ENCODE measurements around the gene LGMN. TPM values are rescaled to one million over a fixed set of nuclear protein-coding genes. Genes with fewer than 3 reads are reported as not detected.
"Not testable (repeated sequence)": the region's sequence is repeated elsewhere in the genome, so short reads cannot be mapped to it uniquely, and the experiment has no call there.

LGMN gene
- total and polyA plus RNA-seq, 9 donors, result 27.3 to 231 (median 49.1) TPM

GRCh38 chr14:92774572-92774971 is 26.1 kb upstream of the LGMN start:
- H3K27me3 ChIP-seq, result no peaks in the 10 kb centered on the region
- no peak overlapping the region for H3K27ac ChIP-seq
- H3K4me3 ChIP-seq, result no peak overlapping the region
- no peaks in the 10 kb centered on the region for H3K9me3 ChIP-seq
- TF ChIP-seq CTCF (IDR thresholded peaks at IDR 0.05) (no peak), EP300 (IDR thresholded peaks at IDR 0.05) (no peak), POLR2A (IDR thresholded peaks at IDR 0.05) (no peak)
- H3K36me3 ChIP-seq, result no peaks in the 10 kb centered on the region
- no peaks in the 10 kb centered on the region for H3K4me1 ChIP-seq (ENCODE audit: insufficient read depth)
- intact Hi-C loops (cut with DNase I), result no loop called here
- 77 to 79% (median 78%) methylated on average over 8 of the region's 8 CpGs for WGBS, 3 donors
- DNase-seq, result no peak

GRCh38 chr14:92770484-92770883 is 22.1 kb upstream of the LGMN start:
- H3K9me3 ChIP-seq, result no peaks in the 10 kb centered on the region
- no peak overlapping the region for H3K27ac ChIP-seq
- H3K36me3 ChIP-seq, result no peaks in the 10 kb centered on the region
- H3K4me1 ChIP-seq (ENCODE audit: insufficient read depth), result no peaks in the 10 kb centered on the region
- no peak overlapping the region for H3K4me3 ChIP-seq
- no peak for DNase-seq
- 85 to 87% (median 87%) methylated on average over 2 of the region's 2 CpGs for WGBS, 3 donors
- H3K27me3 ChIP-seq, result no peaks in the 10 kb centered on the region
- intact Hi-C loops (cut with DNase I), result no loop called here
- TF ChIP-seq EP300 (IDR thresholded peaks at IDR 0.05), result no peak
- TF ChIP-seq CTCF (IDR thresholded peaks at IDR 0.05), result no peak
- TF ChIP-seq POLR2A (IDR thresholded peaks at IDR 0.05), result no peak

- DNase-seq, result no peak
- Histone ChIP-seq H3K4me1 (ENCODE audit: insufficient read depth) (no peaks in the 10 kb centered on the region), H3K36me3 (no peaks in the 10 kb centered on the region), H3K4me3 (no peak overlapping the region), H3K27ac (no peak overlapping the region), H3K27me3 (no peaks in the 10 kb centered on the region), H3K9me3 (no peaks in the 10 kb centered on the region)
- intact Hi-C loops (cut with DNase I), result no loop called here
- 93 to 96% (median 95%) methylated on average over 5 of the region's 5 CpGs for WGBS, 3 donors
- no peak for TF ChIP-seq CTCF (IDR thresholded peaks at IDR 0.05)
- TF ChIP-seq POLR2A (IDR thresholded peaks at IDR 0.05), result no peak
- no peak for TF ChIP-seq EP300 (IDR thresholded peaks at IDR 0.05)
These were observed 20.4 kb upstream of the LGMN start for GRCh38 chr14:92768795-92769194.

GRCh38 chr14:92768236-92768635 is 19.8 kb upstream of the LGMN start:
- WGBS, 3 donors, result 54 to 87% (median 72%) methylated on average over 1 of the region's 1 CpG
- not testable (repeated sequence) for H3K27ac ChIP-seq, DNase-seq

GRCh38 chr14:92763666-92764631 is 15.5 kb upstream of the LGMN start:
- intact Hi-C loops (cut with DNase I); DNase-seq; H3K9me3 ChIP-seq; H3K27ac ChIP-seq; H3K27me3 ChIP-seq; H3K4me1 ChIP-seq (ENCODE audit: insufficient read depth); H3K36me3 ChIP-seq; H3K4me3 ChIP-seq: not testable (repeated sequence)
- WGBS, 3 donors, result 61 to 69% (median 63%) methylated on average over 4 to 5 of the region's 5 CpGs

More at GRCh38 chr14:92768236-92768635, 19.8 kb upstream of the LGMN start:
- H3K27me3 ChIP-seq; H3K4me1 ChIP-seq (ENCODE audit: insufficient read depth); H3K9me3 ChIP-seq; intact Hi-C loops (cut with DNase I); H3K36me3 ChIP-seq; H3K4me3 ChIP-seq: not testable (repeated sequence)
